K562 (cell line): ENCODE measurements around the gene TENM4.

Experiments used
- BRF2 ChIP-seq: IDR thresholded peaks from 3 replicates; pipeline ENCODE4 v1.6.1; 2011; ENCODE audit warnings: borderline replicate concordance, mild to moderate bottlenecking; ENCODE audit not compliant: insufficient read length, insufficient read depth
- EZH2 ChIP-seq: IDR thresholded peaks from 2 replicates; pipeline ENCODE4 v1.6.1; 2012; ENCODE audit warnings: low read depth, mild to moderate bottlenecking, inconsistent platforms, low read length, borderline replicate concordance
- PHF20 ChIP-seq: fragments of 450-650 bp; IDR thresholded peaks from 2 replicates; pipeline ENCODE4 v1.6.1; 2018; ENCODE audit not compliant: partially characterized antibody
- TFE3 ChIP-seq: fragments of 450-650 bp; formaldehyde crosslinking; IDR thresholded peaks from 2 replicates; pipeline ENCODE4 v1.4.0; 2020; ENCODE audit warnings: mild to moderate bottlenecking, mixed read lengths

- TF ChIP-seq EZH2 (no peak), TFE3 (CRISPR knock-in tag) (no peak), BRF2 (no peak), PHF20 (no peak)
Measured at GRCh38 chr11:79198898-79199250, 242.0 kb downstream of the TENM4 start.
